Tibial nerve (tissue), 4 donors: ENCODE results near the gene MEX3D. TPM values are rescaled to one million over a fixed set of nuclear protein-coding genes. Genes with fewer than 3 reads are reported as not detected.
A peak's percentile ranks its signal among the peaks of the same experiment; 100 is the strongest.

Experiments
- DNase-seq, 2 donors: peaks; one replicate each; pipeline ENCODE4 v3.0.0-alpha.2; 2019; ENCODE audit warnings: low spot score in 2 of 2
- H3K27ac ChIP-seq, 4 donors: fragments of 200-600 bp; sonication (generic) in 3 of 4; one replicate each; pipeline ENCODE4 v1.5.1; 2017 to 2019; ENCODE audit warnings: mild to moderate bottlenecking in 1 of 4
- H3K27me3 ChIP-seq, 2 donors: fragments of 200-600 bp; sonication (generic) in 1 of 2; one replicate each; pipeline versions ENCODE4 v1.5.1 to v1.6.0; 2017 to 2019
- H3K36me3 ChIP-seq, 3 donors: fragments of 200-600 bp; sonication (generic); one replicate each; pipeline ENCODE4 v1.5.1; 2018 to 2019
- H3K4me1 ChIP-seq, 4 donors: fragments of 200-600 bp; sonication (generic) in 3 of 4; one replicate each; pipeline ENCODE4 v1.5.1; 2017 to 2019
- H3K4me3 ChIP-seq, 4 donors: fragments of 200-600 bp; sonication (generic) in 3 of 4; one replicate each; pipeline ENCODE4 v1.5.1; 2017 to 2019; ENCODE audit warnings: mild to moderate bottlenecking in 1 of 4, moderate library complexity in 1 of 4
- H3K9me3 ChIP-seq, 4 donors: fragments of 200-600 bp; sonication (generic) in 3 of 4; one replicate each; pipeline ENCODE4 v1.5.1; 2017 to 2019
- EP300 ChIP-seq, 2 donors: sonication (generic); formaldehyde crosslinking; IDR thresholded peaks; one replicate each; pipeline ENCODE4 v1.6.1; 2017; ENCODE audit warnings: antibody characterized with exemption in 2 of 2, mild to moderate bottlenecking in 1 of 2
- POLR2A ChIP-seq, 2 donors: fragments of 450-650 bp; IDR thresholded peaks; one replicate each; pipeline ENCODE4 v1.6.1; 2017; ENCODE audit warnings: antibody characterized with exemption in 2 of 2, mild to moderate bottlenecking in 2 of 2, moderate library complexity in 2 of 2
- WGBS, 2 donors: methylation state at CpG; one replicate each; pipeline ENCODE4 v1.1.5; 2018; 5-methylcytosine and 5-hydroxymethylcytosine counted together
- total RNA-seq, 4 donors: library from RNA; depleted of rRNA; stranded (reverse); fragments of >200 nt; gene quantifications; one replicate each; pipeline ENCODE4 v1.1.0, GENCODE V29; 2016
- TF ChIP-seq, protein P1 (sequence below), 5 experiments: fragments of 200-600 bp in 3 of 5; fragments of 450-650 bp in 2 of 5; sonication (generic) in 3 of 5; IDR thresholded peaks; one replicate each; pipeline ENCODE4 v1.5.1; 2016 to 2019; ENCODE audit warnings: antibody characterized with exemption in 5 of 5, mild to moderate bottlenecking in 3 of 5, moderate library complexity in 2 of 5

The MEX3D gene
- total RNA-seq, 4 donors from 2014 or later, result 19.4 to 32.7 (median 27.4) TPM

DNA sequence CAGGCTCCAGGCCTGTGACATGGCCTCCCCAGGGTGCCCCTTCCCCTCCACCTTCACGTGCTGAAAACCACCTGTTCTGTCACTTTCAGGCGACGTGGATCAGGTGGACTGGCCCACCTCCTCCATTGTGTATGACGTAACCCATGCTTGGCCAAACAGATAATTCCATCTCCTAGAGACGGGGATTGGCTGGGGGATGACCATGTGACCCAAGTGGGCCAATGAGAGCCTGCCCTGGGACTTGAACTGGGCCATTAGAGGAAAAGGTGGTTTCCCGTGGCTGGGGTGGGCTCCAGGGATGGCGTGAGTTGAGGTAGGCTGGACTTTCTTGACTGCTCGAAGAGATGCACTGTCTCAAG lies 51.8 kb downstream of the MEX3D start:
- TF ChIP-seq EP300 (IDR thresholded peaks at IDR 0.05) (no peak), POLR2A (IDR thresholded peaks at IDR 0.05) (no peak)
- TF ChIP-seq, protein P1, sequence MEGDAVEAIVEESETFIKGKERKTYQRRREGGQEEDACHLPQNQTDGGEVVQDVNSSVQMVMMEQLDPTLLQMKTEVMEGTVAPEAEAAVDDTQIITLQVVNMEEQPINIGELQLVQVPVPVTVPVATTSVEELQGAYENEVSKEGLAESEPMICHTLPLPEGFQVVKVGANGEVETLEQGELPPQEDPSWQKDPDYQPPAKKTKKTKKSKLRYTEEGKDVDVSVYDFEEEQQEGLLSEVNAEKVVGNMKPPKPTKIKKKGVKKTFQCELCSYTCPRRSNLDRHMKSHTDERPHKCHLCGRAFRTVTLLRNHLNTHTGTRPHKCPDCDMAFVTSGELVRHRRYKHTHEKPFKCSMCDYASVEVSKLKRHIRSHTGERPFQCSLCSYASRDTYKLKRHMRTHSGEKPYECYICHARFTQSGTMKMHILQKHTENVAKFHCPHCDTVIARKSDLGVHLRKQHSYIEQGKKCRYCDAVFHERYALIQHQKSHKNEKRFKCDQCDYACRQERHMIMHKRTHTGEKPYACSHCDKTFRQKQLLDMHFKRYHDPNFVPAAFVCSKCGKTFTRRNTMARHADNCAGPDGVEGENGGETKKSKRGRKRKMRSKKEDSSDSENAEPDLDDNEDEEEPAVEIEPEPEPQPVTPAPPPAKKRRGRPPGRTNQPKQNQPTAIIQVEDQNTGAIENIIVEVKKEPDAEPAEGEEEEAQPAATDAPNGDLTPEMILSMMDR (IDR thresholded peaks at IDR 0.05), result no peak
- no peak for DNase-seq
- Histone ChIP-seq H3K4me1 (peaks cover 0 to 28% (median 9%) of the 10 kb centered on the region in 4 donors), H3K27me3 (peaks cover 0 to 47% of the 10 kb centered on the region in 2 donors), H3K9me3 (peaks cover 0 to 6% (median 0%) of the 10 kb centered on the region in 4 donors), H3K4me3 (no peak overlapping the region), H3K27ac (no peak overlapping the region), H3K36me3 (no peaks in the 10 kb centered on the region)
- WGBS, 2 donors, result 71 to 75% methylated on average over 8 of the region's 8 CpGs

DNA sequence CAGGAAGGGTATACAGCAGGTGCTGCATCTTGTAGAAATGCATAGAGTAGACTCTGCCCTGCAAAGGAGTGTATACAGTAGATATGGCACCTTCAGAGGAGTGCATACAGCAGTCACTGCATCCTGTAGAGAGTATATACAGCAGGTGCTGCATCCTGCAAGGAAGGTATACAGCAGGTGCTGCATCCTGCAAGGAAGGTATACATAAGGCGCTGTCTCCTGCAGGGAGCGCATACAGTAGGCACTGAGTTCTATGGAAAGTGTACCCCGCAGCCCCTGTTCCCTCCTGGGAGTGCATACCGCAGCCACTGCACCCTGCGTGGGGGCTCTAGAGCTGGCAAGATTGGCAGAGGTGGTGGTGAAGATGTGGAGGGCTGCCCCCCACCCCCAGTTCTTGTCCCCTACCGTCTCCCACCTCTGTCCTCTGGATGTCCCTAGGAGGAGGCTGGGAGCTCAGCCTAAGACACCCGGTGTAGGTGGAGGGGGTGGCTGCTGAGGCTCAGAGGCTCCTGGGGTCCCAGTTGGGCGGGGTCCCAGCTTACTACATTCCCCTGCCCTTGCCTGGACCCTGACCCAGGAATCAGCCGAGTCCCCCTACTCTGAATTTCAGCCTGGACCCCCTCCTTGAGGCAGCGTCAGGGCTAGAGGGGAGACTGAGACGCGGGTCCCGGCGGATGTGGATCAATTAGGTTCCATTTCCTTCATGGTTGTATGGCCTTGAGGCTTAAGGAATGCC lies 53.0 kb downstream of the MEX3D start:
- H3K9me3 ChIP-seq, result peaks cover 0 to 6% (median 0%) of the 10 kb centered on the region in 4 donors
- H3K4me1 ChIP-seq, result peaks cover 0 to 40% (median 11%) of the 10 kb centered on the region in 4 donors
- 65 to 66% methylated on average over 11 to 13 of the region's 14 CpGs for WGBS, 2 donors
- no peak overlapping the region for H3K4me3 ChIP-seq
- no peak overlapping the region for H3K27ac ChIP-seq
- TF ChIP-seq POLR2A (IDR thresholded peaks at IDR 0.05), result no peak
- no peak for TF ChIP-seq EP300 (IDR thresholded peaks at IDR 0.05)
- TF ChIP-seq, protein P1 (IDR thresholded peaks at IDR 0.05), result no peak
- no peaks in the 10 kb centered on the region for H3K36me3 ChIP-seq
- peaks cover 0 to 57% of the 10 kb centered on the region in 2 donors for H3K27me3 ChIP-seq
- no peak for DNase-seq

DNA sequence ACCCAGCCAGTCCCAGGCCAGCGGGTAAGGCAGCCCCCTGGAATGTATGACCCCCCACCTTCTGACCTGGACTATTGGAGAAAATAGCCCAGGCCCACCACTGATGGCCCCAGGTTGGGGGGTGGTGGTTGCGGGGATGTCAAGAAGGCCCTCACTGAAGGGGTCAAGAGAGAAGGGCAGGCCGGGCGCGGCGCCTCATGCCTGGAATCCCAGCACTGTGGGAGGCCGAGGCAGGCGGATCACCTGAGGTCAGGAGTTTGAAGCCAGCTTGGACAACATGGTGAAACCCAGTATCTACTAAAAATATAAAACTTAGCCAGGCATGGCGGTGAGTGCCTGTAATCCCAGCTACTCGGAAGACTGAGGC lies 53.8 kb downstream of the MEX3D start:
- no peaks in the 10 kb centered on the region for H3K36me3 ChIP-seq
- H3K9me3 ChIP-seq, result peaks cover 0 to 6% (median 0%) of the 10 kb centered on the region in 4 donors
- peaks cover 0 to 49% (median 12%) of the 10 kb centered on the region in 4 donors for H3K4me1 ChIP-seq
- peak overlapping the region in 1 of 4 donors; percentile 85 for H3K27ac ChIP-seq
- DNase-seq, result no peak
- no peak overlapping the region for H3K4me3 ChIP-seq
- 43 to 56% methylated on average over 10 of the region's 10 CpGs for WGBS, 2 donors
- no peak for TF ChIP-seq POLR2A (IDR thresholded peaks at IDR 0.05)
- no peak for TF ChIP-seq EP300 (IDR thresholded peaks at IDR 0.05)
- TF ChIP-seq, protein P1 (IDR thresholded peaks at IDR 0.05), result no peak
- H3K27me3 ChIP-seq, result peaks cover 0 to 57% of the 10 kb centered on the region in 2 donors

DNA sequence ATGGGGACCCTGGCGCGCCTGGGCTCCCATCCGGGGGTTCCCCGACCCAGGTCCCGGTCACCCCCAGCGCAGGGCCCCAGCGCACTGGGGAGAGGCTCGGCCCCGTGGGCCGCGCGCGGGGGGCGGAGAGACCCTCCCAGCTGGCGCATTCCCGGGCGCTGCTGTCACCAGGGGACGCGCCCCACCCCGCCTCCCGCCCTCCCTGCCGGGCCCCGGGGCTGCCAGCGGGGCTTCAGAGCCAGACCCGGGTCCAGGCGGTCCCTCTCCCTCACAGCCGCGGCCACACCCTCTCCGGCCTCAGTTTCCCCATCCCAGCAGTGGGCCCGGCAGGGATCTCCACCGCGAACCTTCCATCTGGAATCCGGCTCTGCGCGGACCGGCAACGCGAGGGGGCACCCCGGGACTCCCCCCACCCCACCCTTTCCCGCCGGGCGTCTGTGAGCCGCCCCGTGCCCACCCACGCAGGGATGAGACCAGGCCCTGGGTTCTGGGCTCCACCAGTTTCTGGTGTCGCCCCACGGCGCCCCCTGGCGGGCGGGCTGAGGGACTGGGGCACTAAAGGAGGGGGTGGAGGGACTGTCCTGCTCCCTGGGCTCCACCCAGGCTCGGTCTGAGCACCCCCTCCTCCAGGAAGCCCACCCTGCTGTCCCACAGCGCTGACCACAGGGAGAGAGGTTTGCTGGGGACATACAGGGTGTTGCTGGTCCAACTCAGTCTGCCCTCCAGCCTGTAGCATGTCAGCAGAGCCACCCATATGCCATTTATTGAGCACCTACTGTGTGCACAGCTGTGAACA lies 54.4 kb downstream of the MEX3D start:
- DNase-seq, result no peak
- H3K27ac ChIP-seq, result peak overlapping the region in 3 of 4 donors; percentile 41 to 85 (median 71)
- 5 to 8% methylated on average over 22 of the region's 52 CpGs for WGBS, 2 donors
- no peaks in the 10 kb centered on the region for H3K36me3 ChIP-seq
- peaks cover 0 to 6% (median 0%) of the 10 kb centered on the region in 4 donors for H3K9me3 ChIP-seq
- TF ChIP-seq POLR2A (IDR thresholded peaks at IDR 0.05) (no peak), EP300 (IDR thresholded peaks at IDR 0.05) (no peak)
- TF ChIP-seq, protein P1 (IDR thresholded peaks at IDR 0.05), result peak; percentile 29 to 60 (median 46)
- peaks cover 0 to 50% (median 12%) of the 10 kb centered on the region in 4 donors for H3K4me1 ChIP-seq
- H3K27me3 ChIP-seq, result peaks cover 0 to 57% of the 10 kb centered on the region in 2 donors
- H3K4me3 ChIP-seq, result peak overlapping the region; percentile 19 to 61 (median 43)
